B cell (primary cell): ENCODE results near the gene NFASC. TPM values are rescaled to one million over a fixed set of nuclear protein-coding genes. Genes with fewer than 3 reads are reported as not detected.

Experiments
- ATAC-seq: fragments of 200-7000 bp; cut with Tn5 transposase; one replicate; pipeline ENCODE4 v1.10.0; 2021; ENCODE audit warnings: low read depth, mild to moderate bottlenecking, moderate number of reproducible peaks, moderate library complexity
- CTCF ChIA-PET: fragments of 350-600 bp; sonication (Branson Sonifier 250); formaldehyde crosslinking; loops from one replicate; lab custom pipeline; 2021; ENCODE audit warnings: antibody characterized with exemption, inconsistent platforms; lab: Charles Lee
- POLR2A ChIA-PET: fragments of 350-600 bp; sonication (Branson Sonifier 250); formaldehyde crosslinking; loops from one replicate; lab custom pipeline; 2021; ENCODE audit warnings: antibody characterized with exemption; lab: Charles Lee
- DNase-seq: peaks from one replicate; pipeline ENCODE4 v3.0.0; 2013
- H2AFZ ChIP-seq: 2 replicates; pipeline ENCODE4 v1.6.1; 2012; ENCODE audit warnings: mild to moderate bottlenecking, low read depth, low read length; ENCODE audit not compliant: insufficient read depth, poor library complexity, severe bottlenecking
- H3K27ac ChIP-seq, 2 donors: 1 replicate in 1 of 2; 2 replicates in 1 of 2; pipeline ENCODE4 v1.5.1; 2012 to 2013; ENCODE audit warnings: low read length in 2 of 2, mild to moderate bottlenecking in 2 of 2, moderate library complexity in 1 of 2
- H3K27me3 ChIP-seq, 4 experiments: fragments of 200-600 bp in 1 of 4; sonication (generic) in 1 of 4; replicated peaks in 1 of 4; 1 replicate in 2 of 4; 2 replicates in 2 of 4; pipeline versions ENCODE4 v1.6.1 to v1.7.0; 2013 to 2016; ENCODE audit warnings: low read length in 3 of 4, mild to moderate bottlenecking in 2 of 4, mixed read lengths in 1 of 4, moderate library complexity in 1 of 4; ENCODE audit not compliant: insufficient read depth in 4 of 4, control insufficient read depth in 3 of 4; ENCODE audit errors: control extremely low read depth in 1 of 4
- H3K36me3 ChIP-seq, 2 experiments: replicated peaks in 1 of 2; 1 replicate in 1 of 2; 2 replicates in 1 of 2; pipeline versions ENCODE4 v1.6.1 to v1.7.1; 2013; ENCODE audit warnings: low read length in 1 of 2; ENCODE audit not compliant: insufficient read depth in 2 of 2, control insufficient read depth in 1 of 2; ENCODE audit errors: control extremely low read depth in 1 of 2, extremely low read depth in 1 of 2
- H3K4me1 ChIP-seq, 2 donors: fragments of 200-600 bp in 1 of 2; sonication (generic) in 1 of 2; 1 replicate in 1 of 2; 2 replicates in 1 of 2; pipeline versions ENCODE4 v1.5.1 to v1.6.1; 2013 to 2017; ENCODE audit warnings: low read length in 2 of 2; ENCODE audit not compliant: control insufficient read depth in 2 of 2, insufficient read depth in 2 of 2
- H3K4me2 ChIP-seq: replicated peaks from 2 replicates; pipeline ENCODE3; 2012; ENCODE audit warnings: mild to moderate bottlenecking, low read depth, low read length; ENCODE audit not compliant: poor library complexity, severe bottlenecking
- H3K4me3 ChIP-seq, 5 experiments: fragments of 200-600 bp in 1 of 5; sonication (generic) in 1 of 5; 1 replicate in 3 of 5; 2 replicates in 2 of 5; pipeline versions ENCODE4 v1.5.1 to v1.7.0; 2011 to 2016; ENCODE audit warnings: low read length in 4 of 5, mild to moderate bottlenecking in 4 of 5, low read depth in 2 of 5, control low read depth in 1 of 5, moderate library complexity in 1 of 5; ENCODE audit not compliant: insufficient read depth in 1 of 5; ENCODE audit errors: control extremely low read depth in 1 of 5, extremely low read depth in 1 of 5
- H3K79me2 ChIP-seq: fragments of 200-600 bp; sonication (generic); one replicate; pipeline ENCODE4 v1.6.0; 2016; ENCODE audit warnings: low read length; ENCODE audit not compliant: control insufficient read depth, insufficient read depth
- H3K9ac ChIP-seq: fragments of 200-600 bp; sonication (generic); 2 replicates; pipeline ENCODE4 v1.6.1; 2017; ENCODE audit warnings: mild to moderate bottlenecking, low read length, moderate library complexity
- H3K9me3 ChIP-seq, 3 donors: one replicate each; pipeline versions ENCODE4 v1.6.1 to v1.7.1; 2013; ENCODE audit warnings: low read length in 2 of 3; ENCODE audit not compliant: control insufficient read depth in 2 of 3, insufficient read depth in 1 of 3; ENCODE audit errors: control extremely low read depth in 1 of 3
- H4K20me1 ChIP-seq: 2 replicates; pipeline ENCODE4 v1.6.0; 2012; ENCODE audit warnings: mild to moderate bottlenecking, low read length; ENCODE audit not compliant: insufficient read depth, control insufficient read depth, poor library complexity, severe bottlenecking
- H3K27ac Mint-ChIP-seq: one replicate; pipeline ENCODE4 v1.8.0; 2021; ENCODE audit warnings: mixed read lengths
- H3K27me3 Mint-ChIP-seq: one replicate; pipeline ENCODE4 v1.8.0; 2021; ENCODE audit warnings: mixed read lengths
- H3K4me1 Mint-ChIP-seq: one replicate; pipeline ENCODE4 v1.8.0; 2021; ENCODE audit warnings: mixed read lengths
- H3K4me3 Mint-ChIP-seq: one replicate; pipeline ENCODE4 v1.8.0; 2021; ENCODE audit warnings: mixed read lengths
- H3K9me3 Mint-ChIP-seq: one replicate; pipeline ENCODE4 v1.8.0; 2022; ENCODE audit warnings: mixed read lengths; ENCODE audit not compliant: insufficient read depth
- EZH2 ChIP-seq: IDR thresholded peaks from 2 replicates; pipeline ENCODE4 v1.6.1; 2012; ENCODE audit warnings: borderline replicate concordance, low read depth, mild to moderate bottlenecking, moderate library complexity, low read length; ENCODE audit not compliant: insufficient read depth, poor library complexity, severe bottlenecking
- WGBS: methylation state at CpG from one replicate; pipeline ENCODE4 v1.1.5; 2013; ENCODE audit warnings: missing lambda C conversion rate; ENCODE audit not compliant: insufficient coverage; 5-methylcytosine and 5-hydroxymethylcytosine counted together
- intact Hi-C: fragments of 100-400 bp; cut with micrococcal nuclease; formaldehyde crosslinking; loops from one replicate; pipeline ENCODE4 v1.10.0; 2022
- polyA plus RNA-seq: library from polyadenylated mRNA; depleted of rRNA; stranded (reverse); fragments of >200 nt; gene quantifications from 2 replicates; pipeline ENCODE4 v1.2.3, GENCODE V29; 2012
- total RNA-seq, 2 donors: library from RNA; stranded (reverse); fragments of 120-200 nt in 1 of 2; gene quantifications; 1 replicate in 1 of 2; 2 replicates in 1 of 2; pipeline versions ENCODE4 v1.2.3 to v1.2.4, GENCODE V29; 2013 to 2022
- TF ChIP-seq, protein P1 (sequence below): fragments of 200-600 bp; IDR thresholded peaks from one replicate; pipeline ENCODE4 v1.8.0; 2022; ENCODE audit warnings: antibody characterized with exemption, mild to moderate bottlenecking

NFASC gene
- total and polyA plus RNA-seq, 2 donors (not counting 1 experiment from before 2014, with no cell fraction given), result 0.06 to 0.39 TPM

DNA sequence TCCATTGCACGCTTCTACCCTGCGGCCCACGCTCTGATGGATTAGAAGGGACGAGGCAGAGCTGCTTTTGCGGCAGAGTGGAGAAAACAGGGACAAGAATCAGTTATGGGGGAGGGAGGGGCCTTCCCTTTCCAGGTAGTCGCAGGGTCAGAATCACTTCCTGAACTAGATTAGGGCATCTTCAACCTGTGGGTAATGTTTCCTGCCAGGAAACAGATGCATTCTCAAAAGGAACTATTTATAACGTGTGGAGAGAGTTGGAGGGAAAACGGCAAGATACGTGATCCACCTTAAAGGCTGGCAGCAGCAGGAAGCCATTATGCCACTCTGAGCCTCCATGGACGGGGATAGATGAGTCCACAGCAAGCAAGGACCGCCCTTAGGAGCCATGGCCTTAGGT is 112.5 kb downstream of the NFASC start:
- H3K4me2 ChIP-seq, result peak overlapping the region; percentile 24
- Mint-ChIP-seq H3K4me1 (peaks cover 13% of the 10 kb centered on the region), H3K27ac (no peak overlapping the region), H3K4me3 (no peak overlapping the region), H3K27me3 (peaks cover 14% of the 10 kb centered on the region), H3K9me3 (no peaks in the 10 kb centered on the region)
- DNase-seq (no peak), ATAC-seq (no peak)
- H3K79me2 ChIP-seq, result no peaks in the 10 kb centered on the region
- no peak overlapping the region for H3K27ac ChIP-seq
- H3K4me3 ChIP-seq, result no peak overlapping the region
- no peak overlapping the region for H2AFZ ChIP-seq
- ChIA-PET POLR2A (no interaction called here), CTCF (interaction anchor here (0.7 kb wide), 1 partner anchor 158 kb away, joined by 3 read pairs; no protein-coding TSS in a partner anchor)
- intact Hi-C loops, result no loop called here
- H3K27me3 ChIP-seq, result peaks cover 0 to 13% (median 0%) of the 10 kb centered on the region in 4 experiments
- WGBS, result 7% methylated on average over 10 of the region's 11 CpGs
- no peaks in the 10 kb centered on the region for H3K9me3 ChIP-seq
- TF ChIP-seq, protein P1, sequence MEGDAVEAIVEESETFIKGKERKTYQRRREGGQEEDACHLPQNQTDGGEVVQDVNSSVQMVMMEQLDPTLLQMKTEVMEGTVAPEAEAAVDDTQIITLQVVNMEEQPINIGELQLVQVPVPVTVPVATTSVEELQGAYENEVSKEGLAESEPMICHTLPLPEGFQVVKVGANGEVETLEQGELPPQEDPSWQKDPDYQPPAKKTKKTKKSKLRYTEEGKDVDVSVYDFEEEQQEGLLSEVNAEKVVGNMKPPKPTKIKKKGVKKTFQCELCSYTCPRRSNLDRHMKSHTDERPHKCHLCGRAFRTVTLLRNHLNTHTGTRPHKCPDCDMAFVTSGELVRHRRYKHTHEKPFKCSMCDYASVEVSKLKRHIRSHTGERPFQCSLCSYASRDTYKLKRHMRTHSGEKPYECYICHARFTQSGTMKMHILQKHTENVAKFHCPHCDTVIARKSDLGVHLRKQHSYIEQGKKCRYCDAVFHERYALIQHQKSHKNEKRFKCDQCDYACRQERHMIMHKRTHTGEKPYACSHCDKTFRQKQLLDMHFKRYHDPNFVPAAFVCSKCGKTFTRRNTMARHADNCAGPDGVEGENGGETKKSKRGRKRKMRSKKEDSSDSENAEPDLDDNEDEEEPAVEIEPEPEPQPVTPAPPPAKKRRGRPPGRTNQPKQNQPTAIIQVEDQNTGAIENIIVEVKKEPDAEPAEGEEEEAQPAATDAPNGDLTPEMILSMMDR, result no peak
- TF ChIP-seq EZH2, result no peak
- no peaks in the 10 kb centered on the region for H4K20me1 ChIP-seq
- H3K36me3 ChIP-seq, result no peaks in the 10 kb centered on the region
- peaks cover 12 to 13% of the 10 kb centered on the region in 2 donors for H3K4me1 ChIP-seq
- H3K9ac ChIP-seq, result no peak overlapping the region

DNA sequence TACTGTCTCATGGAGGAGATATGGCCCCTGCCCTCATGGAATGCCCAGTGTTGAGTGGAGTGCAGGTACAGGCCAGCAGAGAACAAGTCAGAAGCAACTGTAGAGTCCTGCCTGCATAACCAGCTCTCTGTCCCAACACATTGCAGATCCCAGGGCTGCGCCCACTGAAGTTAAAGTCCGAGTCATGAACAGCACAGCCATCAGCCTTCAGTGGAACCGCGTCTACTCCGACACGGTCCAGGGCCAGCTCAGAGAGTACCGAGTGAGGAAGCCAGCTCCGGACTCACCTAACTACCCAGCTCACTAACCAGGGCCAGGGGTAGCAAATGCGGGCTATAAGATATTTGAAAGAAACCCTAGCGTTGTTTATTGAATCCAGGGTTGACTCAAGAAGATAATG is 113.2 kb downstream of the NFASC start:
- H3K4me2 ChIP-seq, result no peak overlapping the region
- H3K4me1 ChIP-seq, result peaks cover 12 to 13% of the 10 kb centered on the region in 2 donors
- H4K20me1 ChIP-seq, result no peaks in the 10 kb centered on the region
- no peak overlapping the region for H3K9ac ChIP-seq
- Mint-ChIP-seq H3K9me3 (no peaks in the 10 kb centered on the region), H3K27ac (no peak overlapping the region), H3K4me3 (no peak overlapping the region), H3K4me1 (peaks cover 13% of the 10 kb centered on the region), H3K27me3 (peaks cover 16% of the 10 kb centered on the region)
- no peak overlapping the region for H3K4me3 ChIP-seq
- H3K79me2 ChIP-seq, result no peaks in the 10 kb centered on the region
- H3K27me3 ChIP-seq, result peaks cover 0 to 14% (median 0%) of the 10 kb centered on the region in 4 experiments
- TF ChIP-seq EZH2, result no peak
- TF ChIP-seq, protein P1, result no peak
- no peaks in the 10 kb centered on the region for H3K9me3 ChIP-seq
- DNase-seq (no peak), ATAC-seq (no peak)
- ChIA-PET POLR2A (no interaction called here), CTCF (interaction anchor here (0.7 to 9.5 kb wide), 2 partner anchors 158 to 272 kb away, joined by 3 to 69 read pairs; no protein-coding TSS in a partner anchor)
- no peak overlapping the region for H3K27ac ChIP-seq
- intact Hi-C loops, result no loop called here
- no peaks in the 10 kb centered on the region for H3K36me3 ChIP-seq
- WGBS, result 98% methylated on average over 6 of the region's 10 CpGs
- no peak overlapping the region for H2AFZ ChIP-seq
